ENCODE measurements around the gene SERTAD1.

SERTAD1 gene

GRCh38 chr19:40466985-40467734 lies 41.4 kb upstream of the SERTAD1 start, which contains the start of gene SPTBN4:
Gene SPTBN4 (plus strand): TSS chr19:40467001. CDS start chr19:40472622, 5,621 bp downstream.
- intact Hi-C loops (cut with DNase I; ENCODE audit: low total_unique reads) = loop anchor here (10.0 kb wide), 1 partner anchor 128 kb away; no protein-coding TSS in a partner anchor
- H3K36me3 ChIP-seq = no peaks in the 10 kb centered on the region
- H3K4me3 ChIP-seq = peak within 1 kb of the TSS; percentile 47 to 82
- TF ChIP-seq CTCF (IDR thresholded peaks at IDR 0.05) = no peak
- H3K27ac ChIP-seq = peak within 1 kb of the TSS; percentile 69 to 92
- no peaks in the 10 kb centered on the region for H3K9me3 ChIP-seq
- DNase-seq = peak in 1 of 2 donors; percentile 73
- H3K4me1 ChIP-seq = peaks cover 0 to 36% (median 26%) of the 10 kb centered on the region in 4 donors
- no peaks in the 10 kb centered on the region for H3K27me3 ChIP-seq

- no peak for TF ChIP-seq CTCF (IDR thresholded peaks at IDR 0.05)
- DNase-seq = peak; percentile 46 to 72
- Histone ChIP-seq H3K27ac (peak overlapping the region; percentile 69 to 92), H3K27me3 (no peaks in the 10 kb centered on the region), H3K4me3 (peak overlapping the region; percentile 47 to 82), H3K36me3 (no peaks in the 10 kb centered on the region), H3K4me1 (peaks cover 0 to 36% (median 28%) of the 10 kb centered on the region in 4 donors), H3K9me3 (no peaks in the 10 kb centered on the region)
- intact Hi-C loops (cut with DNase I; ENCODE audit: low total_unique reads) = loop anchor here (10.0 kb wide), 1 partner anchor 128 kb away; no protein-coding TSS in a partner anchor
These were observed 40.6 kb upstream of the SERTAD1 start for GRCh38 chr19:40466219-40466984.

GRCh38 chr19:40465557-40466218 lies 39.9 kb upstream of the SERTAD1 start, which contains the start of gene BLVRB:
Gene BLVRB (minus strand): TSS chr19:40465745. CDS start chr19:40465688, 57 bp downstream.
- peak; percentile 100 for DNase-seq
- H3K4me3 ChIP-seq = peak within 1 kb of the TSS; percentile 67 to 82
- peak within 1 kb of the TSS; percentile 90 to 92 for H3K27ac ChIP-seq
- peaks cover 0 to 39% (median 30%) of the 10 kb centered on the region in 4 donors for H3K4me1 ChIP-seq
- H3K27me3 ChIP-seq = no peaks in the 10 kb centered on the region
- H3K36me3 ChIP-seq = no peaks in the 10 kb centered on the region
- TF ChIP-seq CTCF (IDR thresholded peaks at IDR 0.05) = no peak
- H3K9me3 ChIP-seq = no peaks in the 10 kb centered on the region
- intact Hi-C loops (cut with DNase I; ENCODE audit: low total_unique reads) = loop anchor here (10.0 kb wide), 1 partner anchor 129 kb away; no protein-coding TSS in a partner anchor

DNA sequence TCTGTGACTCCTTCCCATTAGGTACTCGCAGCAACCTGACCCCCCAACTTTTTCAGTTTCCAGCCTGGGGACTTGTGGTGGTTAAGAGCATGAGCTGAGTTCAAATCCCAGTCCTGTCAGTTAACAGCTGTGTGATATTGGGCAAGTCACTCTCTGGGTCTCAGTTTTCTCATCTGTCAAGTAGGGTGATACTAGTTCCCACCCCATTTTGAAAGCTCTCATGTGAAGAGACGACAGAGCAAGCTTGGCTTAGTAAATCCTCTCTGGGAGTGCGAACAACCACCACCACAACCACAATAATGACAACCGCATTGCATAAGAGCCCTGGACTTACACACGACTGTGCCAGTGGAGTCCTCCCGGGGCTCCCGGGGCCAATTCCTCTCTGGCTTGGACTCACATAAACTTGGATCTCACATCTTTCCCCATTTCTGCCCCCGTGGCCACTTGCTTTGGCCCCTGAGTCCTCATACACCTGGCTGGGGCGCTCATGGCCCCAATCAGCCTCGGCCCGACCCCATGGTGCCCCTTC lies 39.3 kb upstream of the SERTAD1 start:
- DNase-seq = peak in 1 of 2 donors; percentile 76

More for the DNA sequence above, 39.3 kb upstream of the SERTAD1 start:
- intact Hi-C loops (cut with DNase I; ENCODE audit: low total_unique reads) = loop anchor here (10.0 kb wide), 1 partner anchor 130 kb away; no protein-coding TSS in a partner anchor
- Histone ChIP-seq H3K36me3 (no peaks in the 10 kb centered on the region), H3K4me3 (peak overlapping the region; percentile 67 to 82), H3K9me3 (no peaks in the 10 kb centered on the region), H3K27me3 (no peaks in the 10 kb centered on the region), H3K27ac (peak overlapping the region; percentile 90 to 92), H3K4me1 (peaks cover 0 to 39% (median 30%) of the 10 kb centered on the region in 4 donors)
- no peak for TF ChIP-seq CTCF (IDR thresholded peaks at IDR 0.05)

Data from tibial artery (tissue), 4 donors.